Fibroblast of villous mesenchyme (primary cell): Measurements from ENCODE around the gene TNRC6B. TPM values are rescaled to one million over a fixed set of nuclear protein-coding genes. Genes with fewer than 3 reads are reported as not detected.
A peak's percentile ranks its signal among the peaks of the same experiment; 100 is the strongest.

Experiments
- DNase-seq: peaks from one replicate; pipeline ENCODE4 v3.0.0-alpha.2; 2010; ENCODE audit warnings: low read depth
- H3K4me3 ChIP-seq: 2 replicates; pipeline ENCODE4 v1.5.1; 2011; ENCODE audit warnings: low read depth, mild to moderate bottlenecking, low read length
- CTCF ChIP-seq: IDR thresholded peaks from 2 replicates; pipeline ENCODE4 v1.5.1; 2012; ENCODE audit warnings: low read depth, mild to moderate bottlenecking, low read length; ENCODE audit not compliant: insufficient read depth
- total RNA-seq: library from RNA; depleted of rRNA; stranded (reverse); fragments of >200 nt; gene quantifications from 2 replicates; pipeline ENCODE4 v1.2.3, GENCODE V29; 2012

Gene TNRC6B
- total RNA-seq, 1 donor: 23.3 TPM

- TF ChIP-seq CTCF: no peak
- H3K4me3 ChIP-seq: no peak overlapping the region
- DNase-seq: no peak
These were observed 151.1 kb downstream of the TNRC6B start for GRCh38 chr22:40328546-40329456.

- DNase-seq: no peak
- no peak overlapping the region for H3K4me3 ChIP-seq
- TF ChIP-seq CTCF: no peak
These were observed 151.7 kb downstream of the TNRC6B start for GRCh38 chr22:40329466-40329865.

- no peak overlapping the region for H3K4me3 ChIP-seq
- no peak for TF ChIP-seq CTCF
- no peak for DNase-seq
These were observed 152.4 kb downstream of the TNRC6B start for GRCh38 chr22:40330086-40330485.

GRCh38 chr22:40330615-40331014 lies 152.9 kb downstream of the TNRC6B start:
- no peak for TF ChIP-seq CTCF
- no peak for DNase-seq
- no peak overlapping the region for H3K4me3 ChIP-seq

GRCh38 chr22:40331706-40332105 lies 154.0 kb downstream of the TNRC6B start:
- no peak for TF ChIP-seq CTCF
- no peak for DNase-seq

GRCh38 chr22:40332319-40332781 lies 154.6 kb downstream of the TNRC6B start:
- H3K4me3 ChIP-seq: no peak overlapping the region
- no peak for TF ChIP-seq CTCF
- peak; percentile 76 for DNase-seq

More at GRCh38 chr22:40331706-40332105, 154.0 kb downstream of the TNRC6B start:
- H3K4me3 ChIP-seq: no peak overlapping the region
